NCI-H345 treated with DMSO at 0.1 percent for 48 hours (cell line): ENCODE results near the gene STYK1.

ENCODE experiments used
- DNase-seq: peaks from one replicate; lab custom pipeline; 2025; ENCODE audit not compliant: unreplicated experiment; lab: John Stamatoyannopoulos, UW

Gene STYK1

DNA sequence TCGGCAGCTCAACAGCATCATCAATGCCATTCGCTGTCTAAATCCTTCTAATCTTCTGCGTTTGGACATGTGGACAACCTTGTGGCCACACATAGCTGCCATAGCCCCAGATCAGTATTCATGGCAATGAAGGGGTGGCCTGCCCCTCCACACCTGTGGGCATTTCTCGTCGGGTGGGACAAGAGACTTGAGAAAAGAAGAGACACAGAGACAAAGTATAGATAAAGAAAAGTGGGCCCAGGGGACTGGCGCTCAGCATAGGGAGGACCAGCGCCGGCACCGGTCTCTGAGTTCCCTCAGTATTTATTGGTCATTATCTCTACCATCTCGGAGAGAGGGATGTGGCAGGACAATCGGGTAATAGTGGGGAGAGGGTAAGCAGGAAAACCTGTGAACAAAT is 102.7 kb downstream of the STYK1 start:
- no peak for DNase-seq
